IMR-90 (cell line): ENCODE results near the gene CMBL. TPM values are rescaled to one million over a fixed set of nuclear protein-coding genes. Genes with fewer than 3 reads are reported as not detected.

ENCODE experiments used
- ATAC-seq: fragments of 200-7000 bp; cut with Tn5 transposase; 2 replicates; pipeline ENCODE4 v1.9.1; 2020; ENCODE audit warnings: low read depth, mild to moderate bottlenecking, moderate library complexity
- BruUV-seq: library from RNA; stranded (reverse); fragments of 400-500 nt; replicated peaks from 2 replicates; lab custom pipeline; 2021; lab: Mats Ljungman, UMichigan
- CTCF ChIA-PET: fragments of 300-600 bp; formaldehyde crosslinking; extraction: SDS; loops from one replicate; lab custom pipeline; 2021; ENCODE audit warnings: antibody characterized with exemption; lab: Yijun Ruan, JAX
- POLR2A ChIA-PET: fragments of 300-600 bp; sonication (Branson Sonifier 250); formaldehyde crosslinking; loops from one replicate; lab custom pipeline; 2022; ENCODE audit warnings: antibody characterized with exemption; ENCODE audit not compliant: unreplicated experiment; lab: Charles Lee
- DNase-seq: peaks from one replicate; pipeline ENCODE4 v3.0.0; 2013
- H2AFZ ChIP-seq: replicated peaks from 2 replicates; pipeline ENCODE3; 2013; ENCODE audit warnings: low read length, mild to moderate bottlenecking; ENCODE audit not compliant: poor library complexity
- H2AK5ac ChIP-seq: 2 replicates; pipeline ENCODE4 v1.6.1; 2013; ENCODE audit warnings: low read depth, low read length, inconsistent platforms
- H2AK9ac ChIP-seq: replicated peaks from 2 replicates; pipeline ENCODE3; 2013; ENCODE audit warnings: mild to moderate bottlenecking, low read depth, low read length, moderate library complexity; ENCODE audit not compliant: poor library complexity
- H2BK120ac ChIP-seq: 2 replicates; pipeline ENCODE4 v1.6.1; 2013; ENCODE audit warnings: low read depth, low read length, inconsistent platforms
- H2BK15ac ChIP-seq: 3 replicates; pipeline ENCODE4 v1.6.1; 2013; ENCODE audit warnings: low read depth, low read length, inconsistent platforms
- H2BK20ac ChIP-seq: 2 replicates; pipeline ENCODE4 v1.6.1; 2013; ENCODE audit warnings: low read depth, mild to moderate bottlenecking, inconsistent platforms, low read length, moderate library complexity
- H2BK5ac ChIP-seq: 2 replicates; pipeline ENCODE4 v1.6.1; 2013; ENCODE audit warnings: mild to moderate bottlenecking, low read depth, low read length, inconsistent platforms; ENCODE audit not compliant: poor library complexity, severe bottlenecking
- H3K14ac ChIP-seq: replicated peaks from 2 replicates; pipeline ENCODE4 v1.6.1; 2013; ENCODE audit warnings: low read depth, low read length, inconsistent platforms
- H3K18ac ChIP-seq: 2 replicates; pipeline ENCODE4 v1.6.1; 2013; ENCODE audit warnings: low read depth, low read length, control low read depth
- H3K23ac ChIP-seq: 2 replicates; pipeline ENCODE4 v1.6.1; 2013; ENCODE audit warnings: low read depth, low read length, inconsistent platforms
- H3K27ac ChIP-seq: 2 replicates; pipeline ENCODE4 v1.5.1; 2013; ENCODE audit warnings: mild to moderate bottlenecking, control low read depth, low read length; ENCODE audit not compliant: insufficient read depth
- H3K27me3 ChIP-seq: 2 replicates; pipeline ENCODE4 v1.6.1; 2013; ENCODE audit warnings: low read length; ENCODE audit not compliant: control insufficient read depth, insufficient read depth
- H3K36me3 ChIP-seq: 2 replicates; pipeline ENCODE4 v1.6.1; 2013; ENCODE audit warnings: low read length, mixed read lengths; ENCODE audit not compliant: control insufficient read depth, insufficient read depth
- H3K4ac ChIP-seq: 2 replicates; pipeline ENCODE4 v1.6.1; 2013; ENCODE audit warnings: low read depth, low read length, inconsistent platforms
- H3K4me1 ChIP-seq: 2 replicates; pipeline ENCODE4 v1.6.1; 2013; ENCODE audit warnings: low read length, mixed read lengths; ENCODE audit not compliant: control insufficient read depth, insufficient read depth
- H3K4me2 ChIP-seq: 2 replicates; pipeline ENCODE4 v1.6.1; 2013; ENCODE audit warnings: low read depth, mild to moderate bottlenecking, control low read depth, low read length, moderate library complexity
- H3K4me3 ChIP-seq: 2 replicates; pipeline ENCODE4 v1.5.1; 2013; ENCODE audit warnings: low read depth, mild to moderate bottlenecking, control low read depth, low read length, moderate library complexity; ENCODE audit not compliant: insufficient read depth
- H3K56ac ChIP-seq: 2 replicates; pipeline ENCODE4 v1.6.1; 2013; ENCODE audit warnings: low read length, inconsistent platforms; ENCODE audit not compliant: insufficient read depth; ENCODE audit errors: extremely low read depth
- H3K79me1 ChIP-seq, 2 experiments: 2 replicates each; pipeline ENCODE4 v1.6.1; 2013; ENCODE audit warnings: low read length in 2 of 2, inconsistent platforms in 1 of 2, low read depth in 1 of 2
- H3K9ac ChIP-seq: 2 replicates; pipeline ENCODE4 v1.6.1; 2013; ENCODE audit warnings: low read depth, low read length, control low read depth
- H3K9me1 ChIP-seq: 2 replicates; pipeline ENCODE4 v1.6.1; 2013; ENCODE audit warnings: low read length, inconsistent platforms; ENCODE audit not compliant: insufficient read depth
- H3K9me3 ChIP-seq: 2 replicates; pipeline ENCODE4 v1.6.1; 2013; ENCODE audit warnings: low read length; ENCODE audit not compliant: control insufficient read depth, insufficient read depth
- H4K20me1 ChIP-seq: 2 replicates; pipeline ENCODE4 v1.6.1; 2013; ENCODE audit warnings: low read length, inconsistent platforms; ENCODE audit not compliant: insufficient read depth
- H4K5ac ChIP-seq: 2 replicates; pipeline ENCODE4 v1.6.1; 2013; ENCODE audit warnings: mild to moderate bottlenecking, low read depth, low read length, control low read depth
- H4K8ac ChIP-seq, 2 experiments: 2 replicates each; pipeline ENCODE4 v1.6.1; 2013; ENCODE audit warnings: low read depth in 2 of 2, low read length in 2 of 2, control low read depth in 1 of 2, inconsistent platforms in 1 of 2
- H4K91ac ChIP-seq: 2 replicates; pipeline ENCODE4 v1.6.1; 2013; ENCODE audit warnings: low read depth, low read length, inconsistent platforms; ENCODE audit not compliant: insufficient read depth
- BHLHE40 ChIP-seq: fragments of 150-350 bp; IDR thresholded peaks from 2 replicates; pipeline ENCODE4 v1.6.1; 2016; ENCODE audit warnings: mild to moderate bottlenecking, low read depth, low read length
- CEBPB ChIP-seq: IDR thresholded peaks from 2 replicates; pipeline ENCODE4 v1.6.1; 2012; ENCODE audit warnings: low read depth, low read length, improper control_type of control experiment
- CHD1 ChIP-seq: IDR thresholded peaks from 2 replicates; pipeline ENCODE4 v1.6.1; 2012; ENCODE audit warnings: low read depth, low read length, improper control_type of control experiment
- CTCF ChIP-seq: conservative IDR thresholded peaks from 2 replicates; pipeline ENCODE4 v1.5.1; 2012; ENCODE audit warnings: mild to moderate bottlenecking, low read depth, low read length, improper control_type of control experiment
- ELK1 ChIP-seq: fragments of 150-350 bp; IDR thresholded peaks from 2 replicates; pipeline ENCODE4 v1.6.1; 2016; ENCODE audit warnings: low read depth, mild to moderate bottlenecking, low read length, moderate library complexity, borderline replicate concordance
- FOS ChIP-seq: fragments of 150-350 bp; IDR thresholded peaks from 2 replicates; pipeline ENCODE4 v1.6.1; 2016; ENCODE audit warnings: low read depth, low read length
- MAFK ChIP-seq: IDR thresholded peaks from 2 replicates; pipeline ENCODE4 v1.6.1; 2012; ENCODE audit warnings: low read depth, low read length, improper control_type of control experiment
- MAZ ChIP-seq: IDR thresholded peaks from 2 replicates; pipeline ENCODE4 v1.6.1; 2012; ENCODE audit warnings: low read depth, mild to moderate bottlenecking, low read length, improper control_type of control experiment, moderate library complexity, borderline replicate concordance
- MXI1 ChIP-seq: IDR thresholded peaks from 2 replicates; pipeline ENCODE4 v1.6.1; 2012; ENCODE audit warnings: low read depth, mild to moderate bottlenecking, low read length, moderate library complexity, borderline replicate concordance
- NFE2L2 ChIP-seq: fragments of 150-350 bp; IDR thresholded peaks from 2 replicates; pipeline ENCODE4 v1.6.1; 2016; ENCODE audit warnings: low read depth, mild to moderate bottlenecking, low read length
- POLR2A ChIP-seq: IDR thresholded peaks from 2 replicates; pipeline ENCODE4 v1.6.1; 2012; ENCODE audit warnings: mild to moderate bottlenecking, low read depth, low read length
- RAD21 ChIP-seq: IDR thresholded peaks from 2 replicates; pipeline ENCODE4 v1.6.1; 2012; ENCODE audit warnings: low read length, improper control_type of control experiment
- RCOR1 ChIP-seq: IDR thresholded peaks from 2 replicates; pipeline ENCODE4 v1.6.1; 2012; ENCODE audit warnings: mild to moderate bottlenecking, low read length, improper control_type of control experiment; ENCODE audit not compliant: insufficient replicate concordance
- RFX5 ChIP-seq: IDR thresholded peaks from 2 replicates; pipeline ENCODE4 v1.8.0; 2012; ENCODE audit warnings: low read depth, mild to moderate bottlenecking, low read length, moderate library complexity
- SMC3 ChIP-seq: fragments of 150-350 bp; IDR thresholded peaks from 2 replicates; pipeline ENCODE4 v1.6.1; 2016; ENCODE audit warnings: low read depth, mild to moderate bottlenecking, antibody characterized with exemption, low read length, moderate library complexity
- USF2 ChIP-seq: fragments of 150-350 bp; IDR thresholded peaks from 2 replicates; pipeline ENCODE4 v1.6.1; 2017; ENCODE audit warnings: mild to moderate bottlenecking, antibody characterized with exemption, low read length, low read depth
- WGBS, 2 experiments: methylation state at CpG; one replicate each; pipeline versions ENCODE4 v1.1.5 to v1.1.7; 2013; ENCODE audit warnings: missing lambda C conversion rate in 2 of 2; ENCODE audit not compliant: insufficient read length in 1 of 2; ENCODE audit errors: extremely low coverage in 2 of 2; 5-methylcytosine and 5-hydroxymethylcytosine counted together
- dilution Hi-C: fragments of 300-500 bp; cut with HindIII; formaldehyde crosslinking; loops from one replicate; pipeline ENCODE4 v1.14.3; 2018; ENCODE audit warnings: low sequenced_read_pairs; ENCODE audit not compliant: unreplicated experiment
- in situ Hi-C: fragments of 300-500 bp; cut with MboI; formaldehyde crosslinking; loops from 3 replicates; pipeline ENCODE4 v1.14.3; 2019; ENCODE audit warnings: low sequenced_read_pairs, inconsistent platforms, mixed read lengths
- intact Hi-C: fragments of 100-400 bp; cut with micrococcal nuclease; formaldehyde crosslinking; loops from 2 replicates; pipeline ENCODE4 v1.10.0; 2022
- polyA plus RNA-seq, 3 experiments: library from polyadenylated mRNA; depleted of rRNA; stranded (reverse); fragments of >200 nt; gene quantifications; 2 replicates each; pipeline ENCODE4 v1.2.3, GENCODE V29; 2012; ENCODE audit warnings: low replicate concordance in 1 of 3
- total RNA-seq: library from RNA; depleted of rRNA; stranded (reverse); fragments of >200 nt; gene quantifications from 2 replicates; pipeline ENCODE4 v1.2.3, GENCODE V29; 2012

The CMBL gene
- total and polyA plus RNA-seq, 2 of the 4 experiments (the other 2 are of a cell fraction) = 5.0 to 26.3 TPM

GRCh38 chr5:10288592-10289219, 19.0 kb downstream of the CMBL start:
- no peak overlapping the region for H2BK20ac ChIP-seq
- no peak overlapping the region for H4K5ac ChIP-seq
- ATAC-seq (no peak), DNase-seq (no peak)
- dilution Hi-C loops = no loop called here
- H3K36me3 ChIP-seq = no peaks in the 10 kb centered on the region
- no peak overlapping the region for H3K4me3 ChIP-seq
- H3K9me3 ChIP-seq = no peaks in the 10 kb centered on the region
- no peak overlapping the region for H2AK9ac ChIP-seq
- WGBS, 2 experiments = 80% methylated on average over 2 of the region's 13 CpGs; no CpG with 5 or more reads in 1 of the 2 experiments
- H3K9ac ChIP-seq = no peak overlapping the region
- H4K20me1 ChIP-seq = no peaks in the 10 kb centered on the region
- no peak overlapping the region for H4K8ac ChIP-seq
- no peak overlapping the region for H3K56ac ChIP-seq
- H2BK5ac ChIP-seq = no peak overlapping the region
- H2AK5ac ChIP-seq = no peak overlapping the region
- no peak overlapping the region for H3K18ac ChIP-seq
- H3K79me1 ChIP-seq = no peaks in the 10 kb centered on the region
- H3K4me1 ChIP-seq = no peaks in the 10 kb centered on the region; the same call in 1 of the 2 replicates
- no peak overlapping the region for H3K4me2 ChIP-seq
- POLR2A ChIA-PET = no interaction called here
- H3K23ac ChIP-seq = no peak overlapping the region
- no TSS peak for BruUV-seq
- no peak overlapping the region for H3K27ac ChIP-seq
- no peak overlapping the region for H4K91ac ChIP-seq
- H3K27me3 ChIP-seq = no peaks in the 10 kb centered on the region
- TF ChIP-seq NFE2L2 (no peak), RAD21 (no peak), MAZ (no peak), POLR2A (no peak), MXI1 (no peak), ELK1 (no peak), FOS (no peak), CTCF (no peak), CEBPB (no peak), RFX5 (no peak), CHD1 (no peak), MAFK (no peak), RCOR1 (no peak), USF2 (no peak), SMC3 (no peak), BHLHE40 (no peak)
- no peak overlapping the region for H3K14ac ChIP-seq
- H2AFZ ChIP-seq = no peak overlapping the region
- 0 out of 2 replicates have a peak, but pooled peaks cover 3% of the 10 kb centered on the region for H3K9me1 ChIP-seq
- CTCF ChIA-PET = interaction anchor here (1.1 to 1.2 kb wide), 2 partner anchors 37 to 137 kb away, joined by 4 to 6 read pairs; no protein-coding TSS in a partner anchor
- intact Hi-C loops = loop anchor here (5.0 kb wide), 1 partner anchor 44 kb away; no protein-coding TSS in a partner anchor
- no peak overlapping the region for H2BK120ac ChIP-seq
- in situ Hi-C loops = loop anchor here (5.0 kb wide), 1 partner anchor 129 kb away; no protein-coding TSS in a partner anchor
- H2BK15ac ChIP-seq = no peak overlapping the region
- H3K4ac ChIP-seq = no peak overlapping the region
